ENCODE results near the gene CBX7. TPM values are rescaled to one million over a fixed set of nuclear protein-coding genes. Genes with fewer than 3 reads are reported as not detected.

Gene CBX7
- polyA plus RNA-seq, 1 experiment = 5.3 TPM

DNA sequence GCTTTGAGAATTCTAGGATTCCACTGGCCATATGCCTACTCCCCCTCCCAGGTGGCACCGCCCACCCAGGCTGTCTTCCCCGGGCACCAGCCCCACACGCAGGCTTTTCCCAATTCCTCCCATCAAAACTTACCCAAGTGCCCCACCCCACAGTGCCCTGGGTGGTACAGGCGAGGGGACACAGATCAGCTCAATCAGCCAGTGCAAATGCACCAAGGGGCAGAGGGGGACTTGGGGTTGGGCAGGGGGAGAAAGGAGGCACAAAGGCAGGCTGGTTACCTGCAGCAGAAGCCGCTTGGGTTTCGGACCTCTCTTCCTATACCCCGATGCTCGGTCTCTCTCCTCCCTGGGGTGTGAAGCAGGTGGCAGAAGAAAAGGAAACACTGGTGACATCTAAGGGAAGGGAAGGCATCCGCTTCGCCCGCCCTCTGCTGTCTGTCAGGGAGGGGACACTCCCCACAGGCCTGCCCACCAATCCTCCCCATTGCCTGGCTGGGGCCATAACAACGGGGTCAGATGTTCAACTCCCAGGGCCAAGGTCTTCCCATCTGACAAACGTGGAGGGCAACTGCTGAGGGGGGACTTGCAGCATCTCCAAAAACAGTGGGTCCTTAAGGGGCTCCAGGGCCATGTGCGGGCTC lies 14.0 kb downstream of the CBX7 start:
- H3K4me3 ChIP-seq (ENCODE audit: low read depth, low read length) = no peak overlapping the region
- ChIA-PET CTCF (interaction anchor here (0.6 to 0.7 kb wide), 3 partner anchors 11 to 1446 kb away, joined by 3 to 4 read pairs (median 3); no protein-coding TSS in a partner anchor), POLR2A (no interaction called here)
- H3K27me3 ChIP-seq (ENCODE audit: control insufficient read depth, insufficient read depth, low read length) = no peaks in the 10 kb centered on the region
- TF ChIP-seq, protein P1, sequence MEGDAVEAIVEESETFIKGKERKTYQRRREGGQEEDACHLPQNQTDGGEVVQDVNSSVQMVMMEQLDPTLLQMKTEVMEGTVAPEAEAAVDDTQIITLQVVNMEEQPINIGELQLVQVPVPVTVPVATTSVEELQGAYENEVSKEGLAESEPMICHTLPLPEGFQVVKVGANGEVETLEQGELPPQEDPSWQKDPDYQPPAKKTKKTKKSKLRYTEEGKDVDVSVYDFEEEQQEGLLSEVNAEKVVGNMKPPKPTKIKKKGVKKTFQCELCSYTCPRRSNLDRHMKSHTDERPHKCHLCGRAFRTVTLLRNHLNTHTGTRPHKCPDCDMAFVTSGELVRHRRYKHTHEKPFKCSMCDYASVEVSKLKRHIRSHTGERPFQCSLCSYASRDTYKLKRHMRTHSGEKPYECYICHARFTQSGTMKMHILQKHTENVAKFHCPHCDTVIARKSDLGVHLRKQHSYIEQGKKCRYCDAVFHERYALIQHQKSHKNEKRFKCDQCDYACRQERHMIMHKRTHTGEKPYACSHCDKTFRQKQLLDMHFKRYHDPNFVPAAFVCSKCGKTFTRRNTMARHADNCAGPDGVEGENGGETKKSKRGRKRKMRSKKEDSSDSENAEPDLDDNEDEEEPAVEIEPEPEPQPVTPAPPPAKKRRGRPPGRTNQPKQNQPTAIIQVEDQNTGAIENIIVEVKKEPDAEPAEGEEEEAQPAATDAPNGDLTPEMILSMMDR (IDR thresholded peaks at IDR 0.05; ENCODE audit: insufficient read depth, low read depth, low read length) = no peak
- no peaks in the 10 kb centered on the region; the same call in 1 of the 2 replicates for H3K36me3 ChIP-seq (ENCODE audit: control insufficient read depth, insufficient read depth, low read length)
- DNase-seq (ENCODE audit: low read depth) = no peak

DNA sequence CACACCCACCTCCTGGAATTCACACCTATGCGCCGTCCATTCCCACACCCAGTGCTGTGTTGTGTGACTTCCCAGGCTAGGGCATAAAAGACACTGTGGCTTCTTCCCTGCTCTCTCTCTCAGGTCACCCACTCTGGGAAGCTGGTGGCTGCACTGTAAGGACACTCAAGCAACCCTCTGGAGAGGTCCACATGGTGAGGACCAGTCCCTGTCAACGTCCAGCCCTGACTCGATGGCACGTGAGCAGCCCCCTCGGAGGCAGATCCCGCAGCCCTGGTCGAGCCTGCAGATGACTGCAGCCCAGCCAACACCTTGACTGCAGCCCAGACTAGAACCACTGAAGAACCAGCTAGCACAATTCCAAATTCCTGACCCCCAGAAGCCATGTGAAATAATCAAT lies 16.2 kb downstream of the CBX7 start:
- H3K4me3 ChIP-seq (ENCODE audit: low read depth, low read length) = no peak overlapping the region
- H3K36me3 ChIP-seq (ENCODE audit: control insufficient read depth, insufficient read depth, low read length) = no peaks in the 10 kb centered on the region; the same call in 1 of the 2 replicates
- CTCF ChIA-PET = interaction anchor here (1.2 to 3.5 kb wide), 4 partner anchors 15 to 282 kb away, joined by 3 to 11 read pairs (median 5); no protein-coding TSS in a partner anchor
- no peaks in the 10 kb centered on the region for H3K27me3 ChIP-seq (ENCODE audit: control insufficient read depth, insufficient read depth, low read length)
- no peak for DNase-seq (ENCODE audit: low read depth)
- POLR2A ChIA-PET = no interaction called here
- TF ChIP-seq, protein P1 (IDR thresholded peaks at IDR 0.05; ENCODE audit: insufficient read depth, low read depth, low read length) = no peak

DNA sequence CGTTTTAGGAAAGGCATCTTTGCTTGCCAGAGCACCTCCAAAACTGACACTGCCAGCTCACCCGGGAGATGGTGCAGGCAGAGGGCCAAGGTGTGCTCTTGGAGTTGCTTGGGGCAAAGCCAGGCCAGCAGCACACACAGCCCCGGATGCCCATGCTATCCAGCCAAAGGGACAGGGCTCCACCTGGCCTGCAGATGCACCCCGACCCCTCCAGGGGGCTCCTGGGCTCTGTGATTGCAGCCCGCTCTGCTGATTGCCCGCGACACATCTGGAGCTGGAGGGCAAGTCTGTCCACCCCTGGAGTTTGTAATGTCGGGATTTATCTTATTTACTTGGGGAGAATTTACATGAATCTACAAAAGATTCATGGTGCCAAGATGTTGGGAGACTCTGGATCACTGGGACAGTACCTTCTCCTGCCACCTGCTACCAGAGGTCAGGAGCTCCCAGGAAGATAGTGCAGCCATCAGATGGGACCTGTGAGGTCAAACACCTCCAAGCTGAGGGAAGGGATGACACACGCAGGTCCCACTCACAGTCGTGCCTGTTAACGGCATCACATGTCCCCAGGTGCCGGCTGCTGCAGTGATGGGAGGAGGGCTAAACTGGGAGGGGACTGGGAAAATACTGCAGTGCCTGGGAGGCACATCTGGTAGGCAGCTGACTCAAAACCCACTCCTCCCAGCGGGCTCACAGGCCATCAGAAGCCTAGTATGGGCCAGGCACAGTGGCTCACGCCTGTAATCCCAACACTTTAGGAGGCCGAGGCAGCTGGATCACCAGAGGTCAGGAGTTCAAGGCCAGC lies 17.2 kb downstream of the CBX7 start:
- no peaks in the 10 kb centered on the region; the same call in 1 of the 2 replicates for H3K36me3 ChIP-seq (ENCODE audit: control insufficient read depth, insufficient read depth, low read length)
- CTCF ChIA-PET = interaction anchor here (0.7 to 3.5 kb wide), 15 partner anchors 9 to 394 kb away, joined by 3 to 11 read pairs (median 5); partner anchors contain the start of gene CBX7
- H3K27me3 ChIP-seq (ENCODE audit: control insufficient read depth, insufficient read depth, low read length) = no peaks in the 10 kb centered on the region
- TF ChIP-seq, protein P1 (IDR thresholded peaks at IDR 0.05; ENCODE audit: insufficient read depth, low read depth, low read length) = peak; percentile 68
- POLR2A ChIA-PET = no interaction called here
- DNase-seq (ENCODE audit: low read depth) = no peak
- no peak overlapping the region for H3K4me3 ChIP-seq (ENCODE audit: low read depth, low read length)

DNA sequence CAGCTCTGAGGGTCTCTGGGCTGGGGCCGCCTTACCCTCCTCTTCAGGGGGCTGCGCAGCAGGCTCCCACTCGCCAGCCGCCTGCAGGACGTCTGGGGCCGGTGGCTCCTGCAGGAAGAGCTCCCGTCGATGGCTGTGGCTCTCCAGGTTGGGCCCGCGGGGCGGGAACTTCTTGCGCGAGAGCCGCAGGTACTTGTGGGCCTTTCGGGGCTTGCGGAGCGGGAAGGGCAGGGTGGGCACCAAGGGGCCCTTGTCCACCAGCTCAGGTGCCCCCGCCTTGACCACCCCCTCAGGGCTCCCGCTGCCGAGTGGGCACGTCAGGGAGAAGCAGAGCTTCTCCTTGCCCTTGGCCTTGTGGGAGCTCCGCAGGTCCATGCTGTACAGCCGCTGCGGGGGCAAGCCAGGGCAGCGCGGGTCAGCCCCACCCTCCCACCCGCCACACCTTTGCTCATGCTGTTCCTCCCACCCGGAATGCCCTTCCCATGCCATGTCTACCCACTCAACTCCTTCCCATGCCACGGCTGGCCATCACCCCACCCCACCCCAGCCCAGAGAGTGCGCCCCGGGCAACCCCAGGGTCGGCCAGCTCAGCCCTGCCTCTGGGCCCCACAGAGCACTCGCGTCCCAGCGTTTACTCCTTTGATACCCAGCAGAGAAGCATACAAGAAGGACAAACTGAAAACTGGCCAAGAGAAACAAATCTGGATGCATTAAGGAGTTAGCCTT lies 18.0 kb downstream of the CBX7 start:
- Histone ChIP-seq H3K36me3 (ENCODE audit: control insufficient read depth, insufficient read depth, low read length) (no peaks in the 10 kb centered on the region; the same call in 1 of the 2 replicates), H3K4me3 (ENCODE audit: low read depth, low read length) (no peak overlapping the region), H3K27me3 (ENCODE audit: control insufficient read depth, insufficient read depth, low read length) (no peaks in the 10 kb centered on the region)
- DNase-seq (ENCODE audit: low read depth) = no peak
- POLR2A ChIA-PET = no interaction called here
- TF ChIP-seq, protein P1 (IDR thresholded peaks at IDR 0.05; ENCODE audit: insufficient read depth, low read depth, low read length) = no peak
- CTCF ChIA-PET = interaction anchor here (1.1 to 3.5 kb wide), 10 partner anchors 11 to 394 kb away, joined by 3 to 11 read pairs (median 5); partner anchors contain the start of gene CBX7
